ENCODE data around the gene TMEM82.

- TF ChIP-seq, protein P1, sequence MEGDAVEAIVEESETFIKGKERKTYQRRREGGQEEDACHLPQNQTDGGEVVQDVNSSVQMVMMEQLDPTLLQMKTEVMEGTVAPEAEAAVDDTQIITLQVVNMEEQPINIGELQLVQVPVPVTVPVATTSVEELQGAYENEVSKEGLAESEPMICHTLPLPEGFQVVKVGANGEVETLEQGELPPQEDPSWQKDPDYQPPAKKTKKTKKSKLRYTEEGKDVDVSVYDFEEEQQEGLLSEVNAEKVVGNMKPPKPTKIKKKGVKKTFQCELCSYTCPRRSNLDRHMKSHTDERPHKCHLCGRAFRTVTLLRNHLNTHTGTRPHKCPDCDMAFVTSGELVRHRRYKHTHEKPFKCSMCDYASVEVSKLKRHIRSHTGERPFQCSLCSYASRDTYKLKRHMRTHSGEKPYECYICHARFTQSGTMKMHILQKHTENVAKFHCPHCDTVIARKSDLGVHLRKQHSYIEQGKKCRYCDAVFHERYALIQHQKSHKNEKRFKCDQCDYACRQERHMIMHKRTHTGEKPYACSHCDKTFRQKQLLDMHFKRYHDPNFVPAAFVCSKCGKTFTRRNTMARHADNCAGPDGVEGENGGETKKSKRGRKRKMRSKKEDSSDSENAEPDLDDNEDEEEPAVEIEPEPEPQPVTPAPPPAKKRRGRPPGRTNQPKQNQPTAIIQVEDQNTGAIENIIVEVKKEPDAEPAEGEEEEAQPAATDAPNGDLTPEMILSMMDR (IDR thresholded peaks at IDR 0.05; ENCODE audit: insufficient read depth, low read depth, low read length): no peak
- TF ChIP-seq EZH2 (IDR thresholded peaks at IDR 0.05; ENCODE audit: insufficient read depth, low read length): no peak
These were observed 27.7 kb upstream of the TMEM82 start for GRCh38 chr1:15714406-15715136.

Data from astrocyte (in vitro differentiated cells and primary cell).